Measurements from ENCODE around the gene JAG1. TPM values are rescaled to one million over a fixed set of nuclear protein-coding genes. Genes with fewer than 3 reads are reported as not detected.

Gene JAG1
- total and polyA plus RNA-seq, 7 experiments from 2014 or later: 0.07 to 7.0 (median 0.62) TPM; not detected in 2

DNA sequence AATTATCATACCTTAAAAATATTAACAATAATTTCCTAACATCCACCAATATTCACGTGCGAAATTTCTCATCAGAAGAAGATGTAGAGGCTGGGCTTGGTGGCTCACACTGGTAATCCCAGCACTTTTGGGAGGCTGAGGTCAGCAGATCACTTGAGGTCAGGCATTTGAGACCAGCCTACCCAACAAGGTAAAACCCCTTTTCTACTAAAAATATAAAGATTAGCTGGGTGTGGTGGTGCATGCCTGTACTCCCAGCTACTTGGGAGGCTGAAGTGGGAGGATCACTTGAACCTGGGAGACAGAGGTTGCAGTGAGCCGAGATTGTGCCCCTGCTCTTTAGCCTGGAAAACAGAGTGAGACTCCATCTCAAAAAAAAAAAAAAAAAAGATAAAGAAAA, 36.1 kb upstream of the JAG1 start:
- H3K27me3 Mint-ChIP-seq: peaks cover 0 to 17% (median 11%) of the 10 kb centered on the region in 5 donors

DNA sequence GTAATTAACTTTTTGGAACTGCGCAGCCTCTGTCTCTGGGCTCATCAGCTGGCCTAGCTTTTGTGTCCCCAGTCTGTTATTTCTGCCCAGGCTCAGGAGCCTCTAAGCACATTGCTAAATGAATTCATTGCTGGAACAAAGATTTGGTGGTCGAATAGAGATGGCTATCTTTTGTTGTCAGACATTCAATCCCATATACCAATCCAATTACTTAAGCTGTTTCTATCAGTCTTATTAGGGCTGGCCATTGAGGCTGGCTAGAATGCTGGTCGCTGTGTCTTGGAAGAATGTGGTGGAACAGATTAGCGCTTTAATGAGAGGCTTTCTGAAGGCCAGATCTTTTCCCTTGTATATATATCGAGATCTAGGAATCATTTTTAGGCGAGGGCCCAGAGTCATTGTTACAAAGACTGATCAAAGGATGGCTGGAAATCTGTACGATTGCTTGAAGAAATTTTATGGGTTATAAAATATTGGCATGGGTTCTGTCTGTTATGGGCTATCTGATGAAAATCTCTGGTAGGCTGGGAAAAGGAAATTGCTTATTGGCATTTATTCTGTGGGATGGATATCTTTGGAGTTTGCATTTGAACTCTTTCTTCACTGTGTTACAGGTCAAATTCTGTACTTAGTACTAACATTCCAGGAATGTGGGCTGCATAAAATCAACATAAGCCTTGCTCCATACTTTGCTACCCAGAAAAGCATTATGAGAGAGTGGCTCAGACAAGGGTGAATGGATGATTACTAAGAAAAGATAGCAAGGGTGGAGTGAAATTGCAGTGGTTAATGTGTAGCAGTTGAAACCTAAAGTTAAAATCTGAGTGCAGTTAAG, 34.8 kb upstream of the JAG1 start:
- CTCF ChIA-PET: no interaction called here
- H3K27me3 Mint-ChIP-seq: peaks cover 0 to 18% (median 13%) of the 10 kb centered on the region in 5 donors
- H3K4me1 Mint-ChIP-seq: no peaks in the 10 kb centered on the region

More for the DNA sequence above, 36.1 kb upstream of the JAG1 start:
- Histone ChIP-seq H3K27me3 (ENCODE audit: control insufficient read depth in 2 of 2, insufficient read depth in 2 of 2, low read length in 2 of 2) (no peaks in the 10 kb centered on the region), H3K4me3 (ENCODE audit: low read length) (no peak overlapping the region), H3K36me3 (ENCODE audit: control insufficient read depth in 2 of 3, insufficient read depth in 3 of 3, low read length in 3 of 3) (no peaks in the 10 kb centered on the region), H3K27ac (ENCODE audit: low read depth, low read length) (no peak overlapping the region), H3K4me1 (ENCODE audit: control insufficient read depth in 2 of 2, insufficient read depth in 2 of 2, low read length in 2 of 2) (no peaks in the 10 kb centered on the region), H3K9me3 (ENCODE audit: control insufficient read depth in 2 of 3, low read length in 3 of 3) (no peaks in the 10 kb centered on the region)
- intact Hi-C loops (cut with micrococcal nuclease): no loop called here
- POLR2A ChIA-PET: no interaction called here
- H3K9me3 Mint-ChIP-seq: peaks cover 0 to 3% (median 0%) of the 10 kb centered on the region in 11 donors
- H3K27ac Mint-ChIP-seq: no peak overlapping the region
- ATAC-seq (no peak), DNase-seq (no peak)
- CTCF ChIA-PET: no interaction called here
- no peaks in the 10 kb centered on the region for H3K4me1 Mint-ChIP-seq
- no peaks in the 10 kb centered on the region for H3K36me3 Mint-ChIP-seq
- no peak overlapping the region for H3K4me3 Mint-ChIP-seq

DNA sequence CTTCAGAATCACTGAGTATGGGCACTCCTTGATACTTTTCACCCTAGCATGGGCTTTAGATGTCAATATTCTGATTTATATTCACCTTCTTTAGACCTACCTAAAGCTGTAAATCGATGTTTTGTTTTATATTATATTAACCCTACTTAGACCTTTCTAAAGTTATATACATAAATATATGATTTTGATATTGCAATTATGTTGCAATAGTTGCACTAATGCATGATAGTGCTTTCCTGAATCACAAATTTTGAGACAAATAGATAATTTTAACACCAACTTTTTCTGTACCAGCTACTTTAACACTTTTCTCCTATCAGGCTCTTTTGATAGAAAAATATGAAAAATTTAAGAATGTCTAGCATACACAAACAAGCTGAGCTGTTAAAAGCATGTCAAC, 34.0 kb upstream of the JAG1 start:
- intact Hi-C loops (cut with micrococcal nuclease): no loop called here
- Histone ChIP-seq H3K27ac (ENCODE audit: low read depth, low read length) (no peak overlapping the region), H3K4me3 (ENCODE audit: low read length) (no peak overlapping the region), H3K9me3 (ENCODE audit: control insufficient read depth in 2 of 3, low read length in 3 of 3) (no peaks in the 10 kb centered on the region), H3K27me3 (ENCODE audit: control insufficient read depth in 2 of 2, insufficient read depth in 2 of 2, low read length in 2 of 2) (no peaks in the 10 kb centered on the region), H3K4me1 (ENCODE audit: control insufficient read depth in 2 of 2, insufficient read depth in 2 of 2, low read length in 2 of 2) (no peaks in the 10 kb centered on the region), H3K36me3 (ENCODE audit: control insufficient read depth in 2 of 3, insufficient read depth in 3 of 3, low read length in 3 of 3) (no peaks in the 10 kb centered on the region)
- ATAC-seq (no peak), DNase-seq (no peak)
- no peaks in the 10 kb centered on the region for H3K4me1 Mint-ChIP-seq
- CTCF ChIA-PET: no interaction called here
- peaks cover 0 to 15% (median 4%) of the 10 kb centered on the region in 11 donors for H3K9me3 Mint-ChIP-seq
- POLR2A ChIA-PET: no interaction called here
- peaks cover 0 to 3% (median 0%) of the 10 kb centered on the region in 5 donors for H3K36me3 Mint-ChIP-seq
- H3K4me3 Mint-ChIP-seq: no peak overlapping the region
- H3K27ac Mint-ChIP-seq: no peak overlapping the region
- H3K27me3 Mint-ChIP-seq: peaks cover 0 to 18% (median 13%) of the 10 kb centered on the region in 5 donors

More for the DNA sequence above, 34.8 kb upstream of the JAG1 start:
- H3K9me3 Mint-ChIP-seq: peaks cover 0 to 15% (median 4%) of the 10 kb centered on the region in 11 donors
- DNase-seq (no peak), ATAC-seq (no peak)
- H3K36me3 Mint-ChIP-seq: peaks cover 0 to 3% (median 0%) of the 10 kb centered on the region in 5 donors
- Histone ChIP-seq H3K27ac (ENCODE audit: low read depth, low read length) (no peak overlapping the region), H3K27me3 (ENCODE audit: control insufficient read depth in 2 of 2, insufficient read depth in 2 of 2, low read length in 2 of 2) (no peaks in the 10 kb centered on the region), H3K9me3 (ENCODE audit: control insufficient read depth in 2 of 3, low read length in 3 of 3) (no peaks in the 10 kb centered on the region), H3K4me3 (ENCODE audit: low read length) (no peak overlapping the region), H3K36me3 (ENCODE audit: control insufficient read depth in 2 of 3, insufficient read depth in 3 of 3, low read length in 3 of 3) (no peaks in the 10 kb centered on the region), H3K4me1 (ENCODE audit: control insufficient read depth in 2 of 2, insufficient read depth in 2 of 2, low read length in 2 of 2) (no peaks in the 10 kb centered on the region)
- POLR2A ChIA-PET: no interaction called here
- no peak overlapping the region for H3K27ac Mint-ChIP-seq
- H3K4me3 Mint-ChIP-seq: no peak overlapping the region
- intact Hi-C loops (cut with micrococcal nuclease): no loop called here

DNA sequence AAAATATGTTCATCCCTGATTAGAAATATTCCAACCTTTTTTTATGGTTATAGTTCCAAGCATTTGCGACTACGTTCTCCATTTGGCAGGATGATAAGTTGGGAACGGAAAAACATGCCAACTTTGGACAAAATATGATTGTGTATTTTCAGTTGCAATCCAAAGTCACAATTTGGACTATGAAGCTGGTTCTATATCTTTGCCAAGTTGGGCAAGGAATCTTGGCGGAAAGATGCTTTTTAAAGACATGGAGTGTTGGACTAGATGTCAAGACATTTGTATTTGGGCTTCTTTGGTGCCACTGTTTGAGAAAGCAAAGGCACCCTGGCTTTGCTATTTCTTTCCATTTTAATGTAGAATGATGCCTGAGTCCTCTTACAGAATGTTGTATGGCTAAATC, 33.3 kb upstream of the JAG1 start:
- no peak overlapping the region for H3K4me3 ChIP-seq (ENCODE audit: low read length)
- intact Hi-C loops (cut with micrococcal nuclease): no loop called here
- CTCF ChIA-PET: no interaction called here
- H3K4me1 ChIP-seq (ENCODE audit: control insufficient read depth in 2 of 2, insufficient read depth in 2 of 2, low read length in 2 of 2): no peaks in the 10 kb centered on the region
- DNase-seq: no peak
- Mint-ChIP-seq H3K27me3 (peaks cover 0 to 18% (median 13%) of the 10 kb centered on the region in 5 donors), H3K9me3 (peaks cover 0 to 15% (median 4%) of the 10 kb centered on the region in 11 donors), H3K36me3 (peaks cover 0 to 3% (median 0%) of the 10 kb centered on the region in 5 donors), H3K27ac (no peak overlapping the region), H3K4me1 (no peaks in the 10 kb centered on the region), H3K4me3 (no peak overlapping the region)
- no peaks in the 10 kb centered on the region for H3K9me3 ChIP-seq (ENCODE audit: control insufficient read depth in 2 of 3, low read length in 3 of 3)
- no peaks in the 10 kb centered on the region for H3K27me3 ChIP-seq (ENCODE audit: control insufficient read depth in 2 of 2, insufficient read depth in 2 of 2, low read length in 2 of 2)
- ATAC-seq: no peak
- H3K36me3 ChIP-seq (ENCODE audit: control insufficient read depth in 2 of 3, insufficient read depth in 3 of 3, low read length in 3 of 3): no peaks in the 10 kb centered on the region
- H3K27ac ChIP-seq (ENCODE audit: low read depth, low read length): no peak overlapping the region
- POLR2A ChIA-PET: no interaction called here

DNA sequence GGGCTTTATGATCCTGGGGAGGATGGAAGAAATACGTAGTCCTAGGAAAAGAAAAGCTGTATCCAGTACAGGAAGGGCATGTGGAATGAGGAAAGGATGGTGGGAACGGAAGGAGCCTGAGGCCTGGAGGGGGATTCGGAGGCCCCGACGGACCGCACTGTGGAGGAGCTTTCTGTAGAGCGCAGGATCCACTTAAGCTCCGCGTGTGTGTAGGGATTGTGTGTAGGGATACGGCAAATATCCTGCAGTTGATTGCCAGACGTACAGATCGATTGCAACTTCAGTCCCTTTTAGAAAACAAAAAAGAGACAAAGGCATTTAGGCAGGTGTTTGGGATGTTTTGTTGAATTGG, 32.6 kb upstream of the JAG1 start:
- POLR2A ChIA-PET: no interaction called here
- no peak for ATAC-seq
- H3K4me3 Mint-ChIP-seq: no peak overlapping the region
- Histone ChIP-seq H3K4me1 (ENCODE audit: control insufficient read depth in 2 of 2, insufficient read depth in 2 of 2, low read length in 2 of 2) (no peaks in the 10 kb centered on the region), H3K9me3 (ENCODE audit: control insufficient read depth in 2 of 3, low read length in 3 of 3) (no peaks in the 10 kb centered on the region), H3K4me3 (ENCODE audit: low read length) (no peak overlapping the region), H3K27me3 (ENCODE audit: control insufficient read depth in 2 of 2, insufficient read depth in 2 of 2, low read length in 2 of 2) (no peaks in the 10 kb centered on the region), H3K27ac (ENCODE audit: low read depth, low read length) (no peak overlapping the region), H3K36me3 (ENCODE audit: control insufficient read depth in 2 of 3, insufficient read depth in 3 of 3, low read length in 3 of 3) (no peaks in the 10 kb centered on the region)
- no peak overlapping the region for H3K27ac Mint-ChIP-seq
- peaks cover 0 to 15% (median 4%) of the 10 kb centered on the region in 11 donors for H3K9me3 Mint-ChIP-seq
- no peaks in the 10 kb centered on the region for H3K4me1 Mint-ChIP-seq
- peaks cover 0 to 18% (median 13%) of the 10 kb centered on the region in 5 donors for H3K27me3 Mint-ChIP-seq
- CTCF ChIA-PET: no interaction called here
- intact Hi-C loops (cut with micrococcal nuclease): no loop called here
- DNase-seq: no peak
- H3K36me3 Mint-ChIP-seq: peaks cover 0 to 3% (median 0%) of the 10 kb centered on the region in 5 donors

DNA sequence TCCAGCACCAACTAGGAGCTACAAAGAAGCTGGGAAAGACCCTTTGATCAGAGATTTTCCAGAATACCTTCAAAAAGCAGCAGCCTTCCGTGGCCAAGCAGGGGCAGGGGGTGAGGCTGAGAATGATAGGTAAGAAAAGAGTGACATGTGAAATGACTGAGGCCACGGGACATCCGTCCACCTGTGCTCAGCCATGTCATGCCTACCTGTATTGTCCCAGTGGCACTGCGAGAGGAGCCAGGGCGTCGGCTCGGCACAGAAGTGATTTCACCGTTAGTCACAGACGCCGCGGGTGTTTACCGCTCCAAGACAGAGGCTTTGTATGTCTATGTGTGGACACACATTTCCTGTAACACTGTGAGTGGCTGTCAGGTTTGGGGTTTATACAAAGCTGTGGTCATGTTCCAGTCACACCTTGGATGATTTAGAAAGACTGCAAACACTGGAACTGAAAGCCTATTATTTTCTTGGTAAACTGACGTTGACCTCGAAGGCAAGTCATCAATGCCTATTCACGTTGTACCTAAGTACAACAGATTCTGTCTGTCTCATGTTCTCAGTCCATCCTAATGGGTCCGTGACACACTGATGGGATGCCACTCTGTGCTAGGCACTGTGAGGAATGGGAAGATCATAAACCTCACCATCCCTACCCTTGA, 32.1 kb upstream of the JAG1 start:
- intact Hi-C loops (cut with micrococcal nuclease): no loop called here
- peaks cover 0 to 3% (median 0%) of the 10 kb centered on the region in 5 donors for H3K36me3 Mint-ChIP-seq
- CTCF ChIA-PET: no interaction called here
- Histone ChIP-seq H3K27ac (ENCODE audit: low read depth, low read length) (no peak overlapping the region), H3K9me3 (ENCODE audit: control insufficient read depth in 2 of 3, low read length in 3 of 3) (no peaks in the 10 kb centered on the region), H3K4me1 (ENCODE audit: control insufficient read depth in 2 of 2, insufficient read depth in 2 of 2, low read length in 2 of 2) (no peaks in the 10 kb centered on the region), H3K27me3 (ENCODE audit: control insufficient read depth in 2 of 2, insufficient read depth in 2 of 2, low read length in 2 of 2) (no peaks in the 10 kb centered on the region), H3K4me3 (ENCODE audit: low read length) (no peak overlapping the region), H3K36me3 (ENCODE audit: control insufficient read depth in 2 of 3, insufficient read depth in 3 of 3, low read length in 3 of 3) (no peaks in the 10 kb centered on the region)
- no peak overlapping the region for H3K27ac Mint-ChIP-seq
- peaks cover 0 to 15% (median 4%) of the 10 kb centered on the region in 11 donors for H3K9me3 Mint-ChIP-seq
- POLR2A ChIA-PET: no interaction called here
- ATAC-seq: no peak
- H3K4me1 Mint-ChIP-seq: no peaks in the 10 kb centered on the region
- DNase-seq: no peak
- peaks cover 0 to 18% (median 13%) of the 10 kb centered on the region in 5 donors for H3K27me3 Mint-ChIP-seq
- H3K4me3 Mint-ChIP-seq: no peak overlapping the region

Measured in naive thymus-derived CD4-positive, alpha-beta T cell (primary cell).